Measurements from ENCODE around the gene JARID2. TPM values are rescaled to one million over a fixed set of nuclear protein-coding genes. Genes with fewer than 3 reads are reported as not detected.

Gene JARID2
- polyA plus RNA-seq, 1 donor (not counting 4 experiments of a cell fraction or from before 2014, with no cell fraction given), result 11.0 TPM

GRCh38 chr6:15324427-15324985 is 78.6 kb downstream of the JARID2 start:
- no peak overlapping the region for H3K4me3 ChIP-seq (ENCODE audit: control insufficient read depth in 2 of 3, extremely low read depth in 1 of 3, insufficient read depth in 2 of 3, low read depth in 1 of 3, low read length in 3 of 3)
- dilution Hi-C loops (cut with MboI; ENCODE audit: extremely low pct_ligation_motif_present, low sequenced_read_pairs), result no loop called here
- H4K20me1 ChIP-seq (ENCODE audit: control insufficient read depth, extremely low read depth, insufficient read depth, low read length), result peaks cover 14% of the 10 kb centered on the region
- peaks cover 7% of the 10 kb centered on the region for H3K9me1 ChIP-seq (ENCODE audit: control insufficient read depth, extremely low read depth, insufficient read depth, low read length)
- no peak overlapping the region for H2AFZ ChIP-seq (ENCODE audit: control insufficient read depth, low read length)
- H3K79me2 ChIP-seq (ENCODE audit: control insufficient read depth, insufficient read depth, low read length), result peaks cover 87% of the 10 kb centered on the region
- no peaks in the 10 kb centered on the region for H3K27me3 ChIP-seq (ENCODE audit: control insufficient read depth, extremely low read depth, insufficient read depth, low read length)
- no peak for TF ChIP-seq EZH2 (IDR thresholded peaks at IDR 0.05; ENCODE audit: low read length)
- no peak for TF ChIP-seq CTCF (optimal IDR thresholded peaks at IDR 0.05 in 1 of 3, IDR thresholded peaks at IDR 0.05 in 1 of 3, conservative IDR thresholded peaks at IDR 0.05 in 1 of 3; ENCODE audit: extremely low read depth in 1 of 3, insufficient read depth in 2 of 3, low read length in 3 of 3)
- no peak overlapping the region for H3K9ac ChIP-seq (ENCODE audit: control insufficient read depth, extremely low read depth, insufficient read depth, low read length)
- no peaks in the 10 kb centered on the region for H3K9me3 ChIP-seq (ENCODE audit: control insufficient read depth, low read depth, low read length)
- H3K4me1 ChIP-seq (ENCODE audit: control insufficient read depth, extremely low read depth, insufficient read depth, low read length), result peaks cover 43% of the 10 kb centered on the region
- DNase-seq (ENCODE audit: low read depth, low spot score), result no peak
- no peak for FAIRE-seq
- no peak overlapping the region for H3K27ac ChIP-seq (ENCODE audit: control insufficient read depth, insufficient read depth, low read length)
- no peak overlapping the region for H3K4me2 ChIP-seq (ENCODE audit: control insufficient read depth, extremely low read depth, insufficient read depth, low read depth, low read length)
- no peaks in the 10 kb centered on the region for H3K36me3 ChIP-seq (ENCODE audit: control insufficient read depth in 2 of 2, extremely low read depth in 1 of 2, insufficient read depth in 2 of 2, low read length in 2 of 2)

- H3K27ac ChIP-seq (ENCODE audit: control insufficient read depth, insufficient read depth, low read length), result peak overlapping the region; percentile 54
- no peak overlapping the region for H3K9ac ChIP-seq (ENCODE audit: control insufficient read depth, extremely low read depth, insufficient read depth, low read length)
- H3K4me3 ChIP-seq (ENCODE audit: control insufficient read depth in 2 of 3, extremely low read depth in 1 of 3, insufficient read depth in 2 of 3, low read depth in 1 of 3, low read length in 3 of 3), result no peak overlapping the region
- H2AFZ ChIP-seq (ENCODE audit: control insufficient read depth, low read length), result no peak overlapping the region
- no peaks in the 10 kb centered on the region for H3K36me3 ChIP-seq (ENCODE audit: control insufficient read depth in 2 of 2, extremely low read depth in 1 of 2, insufficient read depth in 2 of 2, low read length in 2 of 2)
- no peak for DNase-seq (ENCODE audit: low read depth, low spot score)
- no peak overlapping the region for H3K4me2 ChIP-seq (ENCODE audit: control insufficient read depth, extremely low read depth, insufficient read depth, low read depth, low read length)
- TF ChIP-seq CTCF (optimal IDR thresholded peaks at IDR 0.05 in 1 of 3, IDR thresholded peaks at IDR 0.05 in 1 of 3, conservative IDR thresholded peaks at IDR 0.05 in 1 of 3; ENCODE audit: extremely low read depth in 1 of 3, insufficient read depth in 2 of 3, low read length in 3 of 3) (no peak), EZH2 (IDR thresholded peaks at IDR 0.05; ENCODE audit: low read length) (no peak)
- no peak for FAIRE-seq
- peaks cover 86% of the 10 kb centered on the region for H3K79me2 ChIP-seq (ENCODE audit: control insufficient read depth, insufficient read depth, low read length)
- H3K9me1 ChIP-seq (ENCODE audit: control insufficient read depth, extremely low read depth, insufficient read depth, low read length), result peaks cover 7% of the 10 kb centered on the region
- peaks cover 11% of the 10 kb centered on the region for H4K20me1 ChIP-seq (ENCODE audit: control insufficient read depth, extremely low read depth, insufficient read depth, low read length)
- no peaks in the 10 kb centered on the region for H3K9me3 ChIP-seq (ENCODE audit: control insufficient read depth, low read depth, low read length)
- dilution Hi-C loops (cut with MboI; ENCODE audit: extremely low pct_ligation_motif_present, low sequenced_read_pairs), result no loop called here
- peaks cover 53% of the 10 kb centered on the region for H3K4me1 ChIP-seq (ENCODE audit: control insufficient read depth, extremely low read depth, insufficient read depth, low read length)
- no peaks in the 10 kb centered on the region for H3K27me3 ChIP-seq (ENCODE audit: control insufficient read depth, extremely low read depth, insufficient read depth, low read length)
These were observed 79.7 kb downstream of the JARID2 start for GRCh38 chr6:15325540-15325955.

Data from keratinocyte (primary cell).